HepG2 (cell line): ENCODE data around the gene SYNE3. TPM values are rescaled to one million over a fixed set of nuclear protein-coding genes. Genes with fewer than 3 reads are reported as not detected.

Experiments used
- CEBPB ChIP-seq: IDR thresholded peaks from 2 replicates; pipeline ENCODE4 v1.6.1; 2011; ENCODE audit warnings: low read depth, low read length, improper control_type of control experiment, borderline replicate concordance
- DNMT1 ChIP-seq: sonication (generic); formaldehyde crosslinking; IDR thresholded peaks from 2 replicates; pipeline ENCODE4 v1.5.1; 2020; ENCODE audit warnings: mild to moderate bottlenecking, missing genetic modification reagents
- FOXP1 ChIP-seq, 2 experiments: fragments of 450-650 bp in 1 of 2; IDR thresholded peaks; 2 replicates each; pipeline ENCODE4 v1.6.1; 2017 to 2018; ENCODE audit warnings: antibody characterized with exemption in 1 of 2
- MAZ ChIP-seq, 2 experiments: sonication (generic) in 1 of 2; formaldehyde crosslinking in 1 of 2; IDR thresholded peaks; 2 replicates each; pipeline versions ENCODE4 v1.5.0 to v1.6.1; 2012 to 2020; ENCODE audit warnings: low read depth in 2 of 2, mild to moderate bottlenecking in 2 of 2, borderline replicate concordance in 1 of 2, improper control_type of control experiment in 1 of 2, low read length in 1 of 2, missing genetic modification reagents in 1 of 2, moderate library complexity in 1 of 2
- MIER2 ChIP-seq: IDR thresholded peaks from 2 replicates; pipeline ENCODE4 v1.6.1; 2016; ENCODE audit warnings: missing biosample characterization, missing genetic modification reagents
- NR2F2 ChIP-seq: IDR thresholded peaks from 2 replicates; pipeline ENCODE4 v1.6.1; 2012; ENCODE audit warnings: low read depth, inconsistent platforms, borderline replicate concordance
- PTBP1 ChIP-seq: fragments of 200-400 bp; formaldehyde crosslinking; IDR thresholded peaks from 2 replicates; pipeline ENCODE4 v1.6.1; 2018; ENCODE audit warnings: low read length, low read depth; ENCODE audit not compliant: poor library complexity, severe bottlenecking
- SOX5 ChIP-seq: IDR thresholded peaks from 2 replicates; pipeline ENCODE4 v1.6.1; 2016; ENCODE audit warnings: borderline replicate concordance
- TBX2 ChIP-seq: sonication (generic); formaldehyde crosslinking; IDR thresholded peaks from 2 replicates; pipeline ENCODE4 v1.5.0; 2020; ENCODE audit warnings: missing genetic modification reagents, mild to moderate bottlenecking, borderline replicate concordance
- TEAD3 ChIP-seq: optimal IDR thresholded peaks from 2 replicates; pipeline ENCODE3; 2016; ENCODE audit warnings: borderline replicate concordance
- ZFP1 ChIP-seq: IDR thresholded peaks from 2 replicates; pipeline ENCODE4 v1.6.1; 2016
- ZKSCAN1 ChIP-seq: fragments of 150-350 bp; IDR thresholded peaks from 2 replicates; pipeline ENCODE4 v1.6.1; 2014; ENCODE audit warnings: low read length
- ZNF138 ChIP-seq: sonication (generic); formaldehyde crosslinking; IDR thresholded peaks from 2 replicates; pipeline ENCODE4 v1.5.0; 2020; ENCODE audit warnings: mild to moderate bottlenecking, low read depth, missing genetic modification reagents
- ZNF562 ChIP-seq: sonication (generic); formaldehyde crosslinking; IDR thresholded peaks from 2 replicates; pipeline ENCODE4 v1.8.0; 2022; ENCODE audit warnings: missing genetic modification reagents, borderline replicate concordance
- ZNF609 ChIP-seq: sonication (generic); formaldehyde crosslinking; IDR thresholded peaks from 2 replicates; pipeline ENCODE4 v1.4.0; 2020; ENCODE audit warnings: mild to moderate bottlenecking, missing genetic modification reagents, borderline replicate concordance
- ZNF629 ChIP-seq: sonication (generic); formaldehyde crosslinking; conservative IDR thresholded peaks from 2 replicates; pipeline ENCODE4 v1.5.0; 2020; ENCODE audit warnings: missing genetic modification reagents
- ZNF644 ChIP-seq: IDR thresholded peaks from 2 replicates; pipeline ENCODE4 v1.6.1; 2016; ENCODE audit warnings: low read depth
- ZNF687 ChIP-seq: sonication (generic); formaldehyde crosslinking; IDR thresholded peaks from 2 replicates; pipeline ENCODE4 v1.5.1; 2020; ENCODE audit warnings: mild to moderate bottlenecking, missing genetic modification reagents, moderate library complexity
- polyA plus RNA-seq, 8 experiments: library from polyadenylated mRNA; depleted of rRNA in 3 of 8; stranded (reverse) in 7 of 8; unstranded in 1 of 8; fragments of >200 nt; fragmentation: Illumina TruSeq in 4 of 8; extraction: Trizol in 4 of 8; gene quantifications; 2 replicates each; pipeline versions ENCODE4 v1.2.1 to v1.2.3, GENCODE V29; 2011 to 2016; ENCODE audit warnings: low read depth in 4 of 8, missing spikeins in 1 of 8, mixed read lengths in 1 of 8; ENCODE audit not compliant: insufficient read depth in 1 of 8
- total RNA-seq, 5 experiments: library from RNA; depleted of rRNA; stranded (reverse); fragments of >200 nt; fragmentation: Illumina TruSeq; extraction: Trizol; gene quantifications; 2 replicates each; pipeline ENCODE4 v1.2.3, GENCODE V29; 2016; ENCODE audit warnings: low read depth in 1 of 5
- TF ChIP-seq, protein P1 (sequence below): sonication (generic); formaldehyde crosslinking; IDR thresholded peaks from 2 replicates; pipeline ENCODE4 v1.8.0; 2022; ENCODE audit warnings: missing genetic modification reagents, low read depth, mild to moderate bottlenecking, borderline replicate concordance
- TF ChIP-seq, protein P2 (sequence below): sonication (generic); formaldehyde crosslinking; IDR thresholded peaks from 2 replicates; pipeline ENCODE4 v1.4.0; 2020; ENCODE audit warnings: missing genetic modification reagents, borderline replicate concordance

The SYNE3 gene
- total and polyA plus RNA-seq, 2 of the 13 experiments (the other 11 are each of a cell fraction or from before 2014, with no cell fraction given), result 7.8 to 8.0 TPM

DNA sequence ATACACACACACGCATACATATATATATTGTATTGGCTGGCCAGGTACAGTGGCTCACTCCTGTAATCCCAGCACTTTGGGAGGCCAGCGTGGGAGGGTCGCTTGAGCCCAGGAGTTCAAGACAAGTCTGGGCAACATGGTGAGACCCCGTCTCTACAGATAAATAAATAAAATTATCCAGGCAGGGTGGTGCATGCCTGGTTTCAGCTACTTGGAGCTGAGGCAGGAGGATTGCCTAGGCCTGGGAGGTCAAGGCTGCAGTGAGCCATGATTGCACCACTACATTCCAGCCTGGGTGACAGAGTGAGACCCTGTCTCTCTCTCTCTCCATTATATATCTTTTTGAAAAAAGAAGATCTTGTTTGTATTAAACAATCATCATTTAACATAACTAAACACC, 4.6 kb upstream of the SYNE3 start (continued):
- 0 out of 2 replicates have a peak, but pooled peaks have one; percentile 44 for TF ChIP-seq ZNF609 (CRISPR knock-in tag)
- TF ChIP-seq TBX2 (CRISPR knock-in tag), result no peak
- no peak for TF ChIP-seq FOXP1 (IDR thresholded peaks at IDR 0.05)
- 0 out of 2 replicates have a peak, but pooled peaks have one; percentile 14 for TF ChIP-seq FOXP1 (CRISPR knock-in tag; IDR thresholded peaks at IDR 0.05)
- TF ChIP-seq TEAD3, result peak; percentile 97
- no peak for TF ChIP-seq ZNF629 (CRISPR knock-in tag)
- no peak for TF ChIP-seq ZFP1
- peak; percentile 45; the same call in 1 of the 2 replicates for TF ChIP-seq SOX5 (CRISPR knock-in tag)
- TF ChIP-seq DNMT1 (CRISPR knock-in tag), result no peak
- no peak for TF ChIP-seq MAZ (IDR thresholded peaks at IDR 0.05; ENCODE audit: borderline replicate concordance, low read depth, low read length)
- TF ChIP-seq MAZ (CRISPR knock-in tag; IDR thresholded peaks at IDR 0.05; ENCODE audit: low read depth), result no peak
- TF ChIP-seq ZKSCAN1, result no peak
- TF ChIP-seq NR2F2, result peak; percentile 61; the same call in 1 of the 2 replicates
- no peak for TF ChIP-seq PTBP1
- no peak for TF ChIP-seq ZNF138 (CRISPR knock-in tag)
- TF ChIP-seq ZNF687 (CRISPR knock-in tag), result peak; percentile 13; the same call in 1 of the 2 replicates
- TF ChIP-seq, protein P1, sequence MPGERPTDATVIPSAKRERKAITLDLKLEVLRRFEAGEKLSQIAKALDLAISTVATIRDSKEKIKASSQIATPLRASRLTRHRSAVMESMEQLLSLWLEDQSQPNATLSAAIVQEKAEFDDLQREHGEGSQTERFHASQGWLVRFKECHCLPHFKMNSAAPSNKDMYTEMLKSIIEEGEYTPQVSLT (CRISPR knock-in tag), result no peak
- no peak for TF ChIP-seq MIER2 (CRISPR knock-in tag)
- TF ChIP-seq CEBPB, result peak; percentile 77
- TF ChIP-seq, protein P2, sequence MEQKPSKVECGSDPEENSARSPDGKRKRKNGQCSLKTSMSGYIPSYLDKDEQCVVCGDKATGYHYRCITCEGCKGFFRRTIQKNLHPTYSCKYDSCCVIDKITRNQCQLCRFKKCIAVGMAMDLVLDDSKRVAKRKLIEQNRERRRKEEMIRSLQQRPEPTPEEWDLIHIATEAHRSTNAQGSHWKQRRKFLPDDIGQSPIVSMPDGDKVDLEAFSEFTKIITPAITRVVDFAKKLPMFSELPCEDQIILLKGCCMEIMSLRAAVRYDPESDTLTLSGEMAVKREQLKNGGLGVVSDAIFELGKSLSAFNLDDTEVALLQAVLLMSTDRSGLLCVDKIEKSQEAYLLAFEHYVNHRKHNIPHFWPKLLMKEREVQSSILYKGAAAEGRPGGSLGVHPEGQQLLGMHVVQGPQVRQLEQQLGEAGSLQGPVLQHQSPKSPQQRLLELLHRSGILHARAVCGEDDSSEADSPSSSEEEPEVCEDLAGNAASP (CRISPR knock-in tag), result peak; percentile 81; the same call in 1 of the 2 replicates
- TF ChIP-seq ZNF644 (CRISPR knock-in tag), result no peak; the same call in 1 of the 2 replicates
- TF ChIP-seq ZNF562 (CRISPR knock-in tag), result no peak
